Mucosa of descending colon (tissue), 3 donors: ENCODE data around the gene WNT16. TPM values are rescaled to one million over a fixed set of nuclear protein-coding genes. Genes with fewer than 3 reads are reported as not detected.

ENCODE experiments used
- ATAC-seq: fragments of 200-7000 bp; cut with Tn5 transposase; one replicate; pipeline ENCODE4 v1.9.1; 2020; ENCODE audit warnings: mild to moderate bottlenecking, moderate library complexity
- DNase-seq, 3 donors: peaks; one replicate each; pipeline ENCODE4 v3.0.0-alpha.2; 2020
- H3K36me3 ChIP-seq: fragments of 200-600 bp; one replicate; pipeline ENCODE4 v1.8.0; 2021; ENCODE audit warnings: low read depth, mild to moderate bottlenecking
- H3K4me1 ChIP-seq: fragments of 200-600 bp; one replicate; pipeline ENCODE4 v1.8.0; 2021; ENCODE audit warnings: low read depth, mild to moderate bottlenecking
- H3K4me3 ChIP-seq: fragments of 200-600 bp; one replicate; pipeline ENCODE4 v1.8.0; 2021; ENCODE audit warnings: mild to moderate bottlenecking
- H3K9me3 ChIP-seq: fragments of 200-600 bp; one replicate; pipeline ENCODE4 v1.8.0; 2021; ENCODE audit warnings: mild to moderate bottlenecking
- intact Hi-C, 2 donors: fragments of 100-400 bp; cut with DNase I in 1 of 2; cut with micrococcal nuclease in 1 of 2; formaldehyde crosslinking; loops; one replicate each; pipeline versions ENCODE4 v1.11.0 to v1.11.1; 2022; cut with DNase I, micrococcal nuclease
- total RNA-seq, 3 donors: library from RNA; stranded (reverse); fragmentation: NEBNext Ultra II Directional in 2 of 3; extraction: Animal tissue kit (Norgen Biotek cat#: 25700) in 2 of 3; gene quantifications; one replicate each; pipeline versions ENCODE4 v1.2.1 to v1.2.4, GENCODE V29; 2021 to 2023
- TF ChIP-seq, protein P1 (sequence below): fragments of 200-600 bp; IDR thresholded peaks from one replicate; pipeline ENCODE4 v1.8.0; 2022; ENCODE audit warnings: antibody characterized with exemption, mild to moderate bottlenecking
- donor health status: DM: no; HTN: no; CAD: no; lungs with moderate emphysema.
- donor health status: DM: no; HTN: no; CAD: no.
- donor health status: DM: no; HTN: yes; CAD: no.

The WNT16 gene
- total RNA-seq, 3 donors from 2014 or later = 1.4 TPM; not detected in 2

- no peaks in the 10 kb centered on the region for H3K9me3 ChIP-seq
- intact Hi-C loops = no loop called here
- H3K4me3 ChIP-seq = no peak overlapping the region
- peaks cover 8% of the 10 kb centered on the region for H3K4me1 ChIP-seq
- TF ChIP-seq, protein P1, sequence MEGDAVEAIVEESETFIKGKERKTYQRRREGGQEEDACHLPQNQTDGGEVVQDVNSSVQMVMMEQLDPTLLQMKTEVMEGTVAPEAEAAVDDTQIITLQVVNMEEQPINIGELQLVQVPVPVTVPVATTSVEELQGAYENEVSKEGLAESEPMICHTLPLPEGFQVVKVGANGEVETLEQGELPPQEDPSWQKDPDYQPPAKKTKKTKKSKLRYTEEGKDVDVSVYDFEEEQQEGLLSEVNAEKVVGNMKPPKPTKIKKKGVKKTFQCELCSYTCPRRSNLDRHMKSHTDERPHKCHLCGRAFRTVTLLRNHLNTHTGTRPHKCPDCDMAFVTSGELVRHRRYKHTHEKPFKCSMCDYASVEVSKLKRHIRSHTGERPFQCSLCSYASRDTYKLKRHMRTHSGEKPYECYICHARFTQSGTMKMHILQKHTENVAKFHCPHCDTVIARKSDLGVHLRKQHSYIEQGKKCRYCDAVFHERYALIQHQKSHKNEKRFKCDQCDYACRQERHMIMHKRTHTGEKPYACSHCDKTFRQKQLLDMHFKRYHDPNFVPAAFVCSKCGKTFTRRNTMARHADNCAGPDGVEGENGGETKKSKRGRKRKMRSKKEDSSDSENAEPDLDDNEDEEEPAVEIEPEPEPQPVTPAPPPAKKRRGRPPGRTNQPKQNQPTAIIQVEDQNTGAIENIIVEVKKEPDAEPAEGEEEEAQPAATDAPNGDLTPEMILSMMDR = no peak
- H3K36me3 ChIP-seq = no peaks in the 10 kb centered on the region
- DNase-seq (no peak), ATAC-seq (no peak)
Measured at GRCh38 chr7:121334376-121334775, 5.6 kb downstream of the WNT16 start.

DNA sequence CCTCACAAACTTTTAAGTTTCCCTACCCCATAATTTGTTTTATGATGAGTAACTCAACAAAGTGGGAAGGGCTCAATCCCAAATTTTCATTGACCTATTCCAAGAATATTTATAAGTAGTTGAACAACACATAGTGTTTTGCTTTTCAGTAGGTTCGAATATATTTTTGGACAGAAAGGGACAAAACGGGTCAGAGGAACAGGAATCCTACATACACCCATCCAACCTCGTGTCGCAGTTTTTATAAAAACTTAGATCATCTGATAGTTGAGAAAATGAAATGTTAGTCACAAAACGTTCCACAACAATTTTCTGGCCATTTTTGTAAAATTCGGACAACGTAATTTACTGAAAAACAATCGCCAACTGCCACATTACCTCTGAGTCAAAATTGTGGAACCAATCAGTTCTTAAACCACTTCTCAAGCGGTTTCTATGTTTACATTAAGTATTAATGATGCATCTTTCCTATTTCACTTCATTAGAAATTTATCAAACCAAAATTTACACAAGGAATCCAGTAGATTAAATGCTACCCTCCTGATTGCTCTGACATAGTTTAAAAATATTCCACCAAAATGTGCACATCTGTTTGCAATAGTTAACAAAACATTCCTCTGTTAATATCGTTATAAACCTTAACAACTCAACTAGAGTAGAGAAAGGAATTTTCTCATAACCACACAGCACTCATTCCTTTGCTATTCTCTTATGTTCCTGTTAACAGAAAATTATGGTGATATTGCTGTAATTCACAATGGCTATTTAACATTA is 6.3 kb downstream of the WNT16 start:
- TF ChIP-seq, protein P1 = no peak
- intact Hi-C loops = no loop called here
- Histone ChIP-seq H3K4me3 (no peak overlapping the region), H3K9me3 (no peaks in the 10 kb centered on the region), H3K36me3 (no peaks in the 10 kb centered on the region), H3K4me1 (peaks cover under 1% of the 10 kb centered on the region)
- no peak for DNase-seq
- ATAC-seq = no peak

DNA sequence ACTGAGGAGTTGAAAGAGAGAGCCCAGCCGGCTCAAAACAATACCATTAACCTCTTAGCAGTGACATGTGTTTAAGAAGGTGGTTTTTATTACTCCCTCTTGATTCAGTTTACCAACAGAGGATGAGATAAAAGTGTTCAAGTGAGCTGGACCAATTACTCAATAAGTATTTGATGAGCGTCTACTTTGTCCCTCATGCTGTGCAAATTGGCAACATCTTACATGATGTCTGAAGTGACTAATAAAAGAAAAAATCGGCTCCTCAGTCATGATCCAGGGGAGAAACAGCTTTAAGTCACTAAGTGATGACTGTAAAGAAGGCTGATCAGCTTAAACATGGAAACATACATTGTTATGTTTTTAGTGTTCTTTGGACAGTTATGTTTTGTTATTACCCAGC is 7.8 kb downstream of the WNT16 start:
- H3K4me1 ChIP-seq = no peaks in the 10 kb centered on the region
- H3K4me3 ChIP-seq = no peak overlapping the region
- no peak for ATAC-seq
- no peaks in the 10 kb centered on the region for H3K36me3 ChIP-seq
- no peak for DNase-seq
- intact Hi-C loops = no loop called here
- no peaks in the 10 kb centered on the region for H3K9me3 ChIP-seq
- TF ChIP-seq, protein P1 = no peak

DNA sequence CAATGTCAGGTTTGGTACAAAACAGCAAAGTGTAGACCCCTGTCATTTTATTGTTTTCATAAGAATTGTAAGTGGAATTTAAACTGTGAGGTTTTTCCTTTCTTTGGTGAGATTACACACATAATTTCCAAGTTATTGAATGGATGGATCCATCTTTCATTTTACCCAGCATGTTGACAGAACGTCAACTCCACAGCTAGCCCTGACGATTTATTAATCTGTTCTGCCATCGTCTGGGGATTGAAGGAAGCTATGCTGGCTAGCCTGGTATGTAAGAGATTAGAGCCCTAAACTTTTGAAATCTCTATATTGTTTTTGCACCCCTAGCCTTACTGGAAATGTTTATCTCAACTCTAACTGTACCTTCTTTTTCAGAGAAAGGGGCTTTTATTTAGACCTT is 8.6 kb downstream of the WNT16 start:
- DNase-seq (no peak), ATAC-seq (peak; percentile 53)
- Histone ChIP-seq H3K36me3 (no peaks in the 10 kb centered on the region), H3K4me1 (no peaks in the 10 kb centered on the region), H3K4me3 (no peak overlapping the region), H3K9me3 (no peaks in the 10 kb centered on the region)
- TF ChIP-seq, protein P1 = no peak
- intact Hi-C loops = no loop called here

GRCh38 chr7:121339082-121339481 is 10.3 kb downstream of the WNT16 start:
- intact Hi-C loops = no loop called here
- Histone ChIP-seq H3K36me3 (no peaks in the 10 kb centered on the region), H3K4me3 (no peak overlapping the region), H3K4me1 (no peaks in the 10 kb centered on the region), H3K9me3 (no peaks in the 10 kb centered on the region)
- ATAC-seq (no peak), DNase-seq (no peak)
- TF ChIP-seq, protein P1 = no peak
